SIG-M5 (cell line): ENCODE measurements around the gene SNAP25.

ENCODE experiments used
- DNase-seq: peaks from one replicate; lab custom pipeline; 2025; lab: John Stamatoyannopoulos, UW

SNAP25 gene

DNA sequence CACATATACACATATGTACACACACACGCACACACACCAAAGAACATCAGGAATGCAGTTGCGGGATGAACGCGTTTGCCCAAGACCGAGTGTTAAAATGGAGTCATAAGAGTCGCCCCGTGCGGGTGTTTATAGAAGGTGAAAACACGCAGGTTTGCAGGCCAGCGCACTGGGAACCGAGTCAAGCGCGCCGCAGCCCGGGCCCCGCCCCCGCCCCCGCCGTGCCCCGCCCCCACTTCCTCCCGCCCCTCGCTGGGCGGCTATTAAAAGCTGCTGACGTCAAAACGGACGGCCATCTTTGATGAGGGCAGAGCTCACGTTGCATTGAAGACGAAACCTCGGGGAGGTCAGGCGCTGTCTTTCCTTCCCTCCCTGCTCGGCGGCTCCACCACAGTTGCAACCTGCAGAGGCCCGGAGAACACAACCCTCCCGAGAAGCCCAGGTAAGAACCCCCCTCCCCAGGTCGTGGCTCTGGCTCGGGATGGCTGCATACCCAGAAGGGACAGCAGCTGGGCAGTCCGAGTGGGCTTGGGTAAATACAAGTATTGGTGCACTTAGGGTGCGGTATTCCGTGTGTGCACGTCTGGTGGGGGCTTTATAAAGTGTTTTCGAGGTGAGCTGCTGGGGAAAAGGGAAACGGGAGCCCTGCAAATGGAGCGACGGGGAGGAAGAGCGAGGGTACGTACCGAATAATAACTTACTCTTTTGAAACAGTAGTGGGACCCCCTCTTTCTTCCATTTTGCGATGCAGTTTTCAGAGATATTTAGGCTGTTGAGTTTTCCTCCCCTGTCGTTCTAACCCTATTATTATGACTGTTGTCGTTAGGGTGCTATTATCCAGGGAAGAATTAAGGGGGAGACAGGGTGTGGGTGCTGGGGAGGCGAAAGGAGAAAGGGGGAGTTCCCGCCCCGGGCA, at the start of gene SNAP25:
SNAP25 (plus strand) TSS at position 295 of the 916 bp plus-strand sequence. CDS start 56,662 bp downstream, outside the sequence.
- no peak for DNase-seq

DNA sequence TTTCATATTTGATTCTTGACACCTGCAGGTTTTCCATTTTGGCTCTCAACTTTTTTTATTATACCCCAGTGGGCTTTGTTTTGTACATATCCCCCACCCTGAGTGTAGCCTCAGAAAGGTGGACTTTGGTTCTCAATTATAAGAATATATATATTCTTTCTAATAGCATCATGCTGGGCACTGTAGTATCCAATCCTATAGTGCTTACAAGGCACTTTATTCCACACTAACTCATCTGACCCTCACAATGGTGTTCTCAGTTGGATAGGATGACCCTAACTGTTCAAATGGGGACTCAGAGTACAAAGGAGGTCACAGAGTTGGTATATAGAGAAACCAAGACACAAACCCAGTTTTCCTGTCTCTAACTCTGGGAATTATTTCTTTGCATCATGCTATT, 48.9 kb upstream of the SNAP25 start:
- no peak for DNase-seq

DNA sequence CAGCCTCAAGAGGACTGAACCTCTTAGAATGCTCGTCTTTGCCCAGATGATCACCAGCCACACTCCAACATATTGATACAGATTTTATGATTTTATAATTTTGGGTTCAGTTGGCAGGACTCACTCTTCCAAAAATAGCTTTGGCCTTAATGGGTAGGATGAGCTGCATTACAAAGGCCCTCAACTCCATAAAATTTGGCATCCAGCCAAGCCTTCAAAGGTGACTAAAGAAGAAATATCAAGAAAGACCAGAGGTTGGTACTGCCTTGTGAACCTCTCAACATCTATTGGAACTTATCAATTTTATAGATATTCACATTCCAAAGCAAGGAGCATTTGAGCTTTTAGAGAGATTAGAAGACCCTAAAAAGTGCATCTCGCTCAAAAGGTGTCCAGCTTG, 48.4 kb upstream of the SNAP25 start:
- no peak for DNase-seq

DNA sequence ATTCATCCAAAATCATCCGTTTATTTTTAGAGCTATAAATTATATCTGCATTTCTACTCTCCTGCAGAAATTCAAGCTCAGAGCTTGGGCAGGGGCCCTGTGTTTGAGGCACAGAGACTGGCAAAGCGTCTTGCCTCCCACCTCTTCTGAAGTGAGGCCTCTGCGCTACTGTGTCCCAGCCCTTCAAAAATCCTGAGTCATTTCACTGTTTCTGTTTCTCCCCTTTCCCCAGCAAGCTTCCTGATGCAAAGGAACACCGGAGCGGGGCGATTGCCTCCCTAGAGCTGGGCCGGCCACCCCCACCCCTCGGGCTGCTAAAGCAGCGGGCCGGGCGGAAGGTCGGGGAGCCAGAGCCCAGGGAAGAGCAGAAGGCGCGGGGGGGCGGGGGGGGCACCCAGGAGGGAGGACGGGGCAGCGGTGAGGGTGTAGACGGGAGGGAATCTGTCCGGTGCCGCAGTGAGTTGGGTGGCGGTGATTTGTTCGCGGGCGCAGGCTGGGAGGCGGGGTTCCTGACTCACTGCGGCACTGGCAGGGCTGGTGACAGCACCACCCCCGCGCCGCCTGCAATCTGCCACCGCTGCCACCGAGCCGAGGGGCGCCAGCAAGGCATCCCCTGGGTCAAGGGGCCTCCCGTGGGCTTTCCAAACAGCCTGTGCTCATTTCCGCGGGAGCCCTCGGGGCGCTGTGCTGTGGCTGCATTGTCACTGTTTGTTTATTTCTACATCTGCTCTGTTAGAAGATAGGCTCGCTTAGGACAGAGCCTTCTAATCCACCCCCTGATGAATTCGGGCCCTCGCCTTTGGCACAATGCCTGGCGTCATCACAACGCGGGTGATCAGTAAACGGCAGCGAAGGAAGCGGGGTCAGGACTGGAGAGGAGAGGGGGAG, 46.5 kb upstream of the SNAP25 start:
- DNase-seq, result no peak

DNA sequence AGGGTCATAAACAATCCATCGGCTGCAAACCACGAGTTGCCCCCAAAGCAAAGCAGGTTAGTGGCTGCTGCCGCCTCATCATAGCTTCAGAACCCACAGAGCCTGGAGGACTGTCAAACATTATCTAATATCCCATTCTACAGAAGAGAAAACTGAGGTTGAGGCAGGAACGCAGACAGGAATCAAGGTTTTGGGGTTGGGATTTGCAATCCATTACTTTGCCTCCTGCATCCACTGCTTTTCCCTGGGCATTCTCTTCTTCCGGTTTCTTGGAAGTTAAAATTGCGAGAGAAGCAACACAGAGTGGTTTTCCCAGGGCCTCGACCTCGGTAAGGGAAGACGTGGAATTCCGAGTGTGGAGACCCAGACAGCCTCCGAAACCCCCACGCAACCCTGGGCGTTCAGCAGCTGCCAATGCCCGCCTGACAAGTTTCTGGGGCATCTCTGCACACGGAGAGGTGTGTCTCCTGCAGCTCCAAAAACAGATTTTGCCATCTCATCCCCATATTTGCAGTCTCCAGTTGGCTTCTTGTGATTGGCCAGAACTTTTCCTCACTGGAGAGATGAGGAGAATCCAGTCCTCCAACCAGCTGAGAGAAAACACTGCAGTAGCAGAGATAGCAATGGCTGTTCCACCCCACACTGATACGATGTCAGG, 45.5 kb upstream of the SNAP25 start:
- no peak for DNase-seq

DNA sequence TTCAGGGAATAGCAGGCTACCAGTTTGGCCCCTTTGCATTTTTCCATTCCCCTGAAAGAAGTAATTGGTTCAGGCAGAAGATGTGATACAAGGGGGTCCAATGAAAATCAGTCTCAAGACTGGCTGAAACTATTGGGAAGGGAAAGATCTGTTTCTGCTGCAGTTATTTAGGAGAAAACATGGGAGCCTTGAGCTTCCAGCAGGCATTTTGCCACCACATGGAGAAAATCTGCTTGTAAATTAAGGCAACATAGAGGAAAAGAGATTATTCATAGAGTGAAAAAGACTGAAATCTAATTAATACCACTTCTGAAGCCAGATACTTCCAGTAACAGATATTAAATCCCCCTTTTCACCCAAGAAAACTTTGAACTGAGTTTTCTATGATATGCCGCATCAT, 44.2 kb upstream of the SNAP25 start:
- no peak for DNase-seq

DNA sequence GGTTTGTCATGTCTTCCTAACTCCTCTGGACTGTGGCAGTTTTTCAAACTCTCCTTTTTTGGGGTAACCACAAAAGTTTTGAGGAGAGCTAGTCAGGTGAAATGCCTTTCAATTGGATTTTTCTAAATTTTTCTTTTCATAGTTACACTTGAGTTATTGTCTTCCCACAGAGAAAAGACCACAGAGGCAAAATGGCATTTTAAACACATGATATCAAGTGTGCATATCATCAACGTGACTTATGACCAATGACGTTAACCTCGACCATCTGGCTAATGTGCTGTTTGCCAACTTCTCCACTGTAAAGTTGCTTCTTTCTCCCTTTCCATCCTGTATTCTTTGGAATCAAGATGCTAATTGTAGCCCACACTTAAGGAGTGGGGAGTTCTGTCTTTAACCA, 41.3 kb upstream of the SNAP25 start:
- no peak for DNase-seq

DNA sequence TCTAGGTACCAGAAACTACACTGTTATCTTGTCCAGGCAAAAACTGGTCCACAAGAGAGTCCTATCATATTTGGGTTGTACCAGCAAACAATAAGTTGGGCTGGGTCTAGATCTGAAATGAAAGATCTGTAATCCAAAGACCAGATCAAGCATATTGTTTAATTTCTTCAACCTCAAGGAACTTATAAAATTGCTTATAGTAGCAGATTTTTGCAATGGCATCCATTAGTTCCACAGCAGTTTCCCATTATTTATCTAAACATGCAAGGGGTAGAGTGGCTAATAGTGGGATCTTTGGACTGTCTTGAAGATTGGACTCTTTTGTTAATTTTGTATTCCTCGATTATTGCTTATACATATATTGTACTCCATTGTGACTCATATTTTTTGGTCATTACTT, 40.5 kb upstream of the SNAP25 start:
- DNase-seq, result no peak

DNA sequence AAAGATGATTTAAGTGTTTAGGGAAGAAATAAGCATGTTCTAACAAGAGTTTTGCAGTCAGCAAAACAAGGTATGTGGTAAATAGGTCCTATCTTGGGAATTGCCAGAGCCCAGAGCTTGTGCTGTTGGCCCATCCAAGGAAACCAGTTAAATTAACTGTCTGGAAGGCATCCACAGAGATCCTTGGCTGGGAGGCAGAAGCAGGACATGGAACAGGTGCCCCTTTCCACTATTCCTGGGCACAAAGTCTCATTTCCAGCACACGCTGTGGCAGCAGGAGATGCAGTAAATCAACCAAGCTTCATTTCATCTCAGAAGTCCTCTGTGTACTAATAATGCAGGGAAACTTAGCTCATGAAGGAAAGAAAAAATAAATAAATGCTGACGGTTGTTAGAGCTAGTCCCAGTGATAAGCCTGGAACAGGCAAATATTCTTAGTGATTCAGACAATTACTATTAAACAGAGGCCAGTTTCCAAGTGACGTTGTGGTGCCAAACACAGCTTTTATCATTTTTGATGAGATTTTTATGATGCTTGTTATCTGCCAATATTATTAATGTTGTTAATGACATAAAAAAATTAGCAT, 39.8 kb upstream of the SNAP25 start:
- DNase-seq, result no peak

DNA sequence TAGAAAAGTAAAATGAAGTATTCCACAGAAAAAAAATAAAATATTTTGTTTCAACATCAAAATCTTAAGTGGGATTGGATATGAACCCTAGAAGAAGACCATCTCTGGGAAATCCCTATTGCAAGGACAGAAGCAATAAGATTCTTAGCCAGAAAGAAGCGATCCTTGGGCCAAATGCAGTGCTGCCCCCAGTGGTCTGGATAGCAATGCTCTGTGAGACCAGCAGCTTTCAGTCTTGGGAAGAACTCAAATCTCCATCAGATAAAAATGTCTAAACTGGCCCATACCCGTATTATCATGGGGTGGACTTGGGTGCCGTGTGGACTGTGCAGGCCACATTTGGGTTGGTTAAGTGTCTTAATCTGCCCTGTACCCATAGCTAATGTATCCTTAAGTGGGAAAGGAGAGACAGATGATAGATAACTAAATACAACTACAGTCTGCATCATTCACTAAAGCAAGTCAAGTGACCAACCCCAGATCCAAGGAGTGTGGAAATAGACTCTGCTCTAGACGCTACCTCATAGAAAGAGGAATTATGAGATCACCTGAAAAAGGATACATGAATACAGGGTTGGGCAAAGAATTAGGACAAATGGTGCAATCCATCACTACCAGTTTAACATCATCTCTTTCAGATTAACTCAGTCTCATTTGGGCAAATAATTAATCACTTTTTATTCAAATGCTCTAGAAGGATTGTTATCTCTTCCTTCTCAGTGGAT, 38.9 kb upstream of the SNAP25 start:
- DNase-seq, result no peak

DNA sequence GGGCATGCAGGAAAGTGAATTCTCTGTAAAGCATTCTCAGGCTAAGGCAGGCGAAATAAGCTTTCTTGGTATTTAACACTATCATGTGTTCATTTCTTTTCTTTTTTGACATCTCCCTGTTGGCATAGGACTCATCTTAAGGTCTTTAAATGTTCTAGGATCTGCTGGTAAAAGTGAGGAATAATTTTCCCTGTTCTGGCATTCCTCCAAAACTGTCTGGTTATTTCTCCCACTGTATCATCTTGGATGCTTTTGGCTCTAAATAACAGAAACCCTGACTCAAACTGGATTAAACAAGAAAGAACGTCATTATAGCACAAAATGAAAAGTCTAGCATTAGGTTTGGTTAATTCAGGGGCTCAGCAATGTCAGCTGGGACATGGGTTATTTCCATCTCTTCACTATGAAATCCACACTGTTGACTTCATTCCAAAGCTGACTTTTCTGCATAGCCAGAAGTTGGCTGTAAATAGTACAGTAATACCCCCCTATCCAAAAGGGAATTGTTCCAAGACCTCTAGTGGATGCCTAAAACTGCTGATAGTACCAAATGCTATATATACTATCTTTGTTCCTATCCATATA, 37.9 kb upstream of the SNAP25 start:
- no peak for DNase-seq

DNA sequence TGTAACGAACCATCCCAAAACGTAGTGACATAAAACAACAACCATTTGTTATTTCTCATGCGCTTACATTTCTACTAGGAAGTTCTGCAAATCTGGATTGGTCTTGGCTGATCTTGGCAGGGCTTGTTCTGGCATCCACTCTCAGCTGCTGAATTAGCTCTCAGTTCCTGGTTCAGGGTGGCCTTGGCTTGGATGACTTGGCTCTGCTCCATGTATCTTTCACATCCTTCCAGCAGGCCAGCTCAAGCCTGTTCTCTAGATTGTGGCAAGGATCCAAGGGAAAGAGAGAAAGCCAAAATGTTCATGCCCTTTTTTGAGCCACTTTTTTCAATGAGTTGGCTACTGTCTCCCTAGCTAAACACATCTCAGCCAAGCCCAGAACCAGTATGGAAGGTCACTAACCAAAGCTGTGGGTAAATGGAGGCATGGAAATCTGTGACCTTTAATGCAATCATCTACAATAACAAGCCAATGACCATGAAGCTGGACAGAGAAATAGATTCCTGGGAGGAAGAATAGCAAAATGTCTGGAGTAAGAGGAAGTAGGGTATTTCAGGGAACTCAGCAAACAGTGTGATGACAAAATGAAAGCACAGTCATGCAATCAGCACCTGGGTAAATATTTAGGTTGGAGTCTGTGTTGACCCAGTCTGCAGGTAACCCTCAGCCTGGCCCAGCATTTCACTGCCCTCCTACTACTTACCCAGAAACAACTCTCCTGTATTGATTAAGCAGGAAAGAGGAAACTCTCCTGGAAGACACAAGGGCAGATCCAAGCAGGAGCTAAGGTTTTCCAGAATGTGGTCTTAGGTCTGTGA, 32.7 kb upstream of the SNAP25 start:
- no peak for DNase-seq

DNA sequence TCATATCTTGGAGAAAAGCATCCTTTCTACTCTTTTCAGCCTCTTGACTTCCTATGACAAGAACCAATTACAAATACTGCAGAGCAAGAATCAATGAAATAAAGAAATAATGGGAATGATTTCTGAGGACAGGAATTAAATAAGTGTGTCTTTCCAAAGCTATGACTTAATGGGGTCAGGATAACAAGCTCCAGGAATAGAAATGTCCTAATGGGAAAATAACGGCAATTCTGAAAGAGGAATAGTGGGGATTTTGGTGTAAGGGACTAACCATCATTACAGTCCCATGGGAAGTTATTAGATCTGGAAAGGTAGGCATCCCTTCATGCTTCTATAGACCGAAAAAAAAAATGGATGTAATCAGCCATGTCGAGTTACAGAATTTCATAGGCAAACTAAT, 28.2 kb upstream of the SNAP25 start:
- no peak for DNase-seq

DNA sequence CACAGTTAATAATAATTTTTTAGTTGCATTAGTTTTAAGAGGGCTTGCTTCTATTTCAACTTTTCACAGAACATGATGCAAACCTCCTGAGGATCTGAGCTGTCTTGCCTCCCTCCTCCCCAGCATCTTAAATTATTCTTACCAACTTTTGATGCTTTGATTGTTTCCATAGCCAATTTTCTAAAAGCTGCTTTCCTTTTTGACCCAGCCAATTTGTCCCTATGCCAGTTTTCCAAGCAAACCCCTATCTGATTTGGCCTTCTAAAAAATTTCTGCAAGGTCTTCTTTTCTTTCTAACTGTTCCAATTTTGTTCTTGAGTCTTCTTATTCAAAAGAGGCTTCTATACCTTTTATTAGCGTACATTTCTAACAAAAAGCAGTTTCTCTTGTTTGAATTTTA, 26.5 kb upstream of the SNAP25 start:
- no peak for DNase-seq

DNA sequence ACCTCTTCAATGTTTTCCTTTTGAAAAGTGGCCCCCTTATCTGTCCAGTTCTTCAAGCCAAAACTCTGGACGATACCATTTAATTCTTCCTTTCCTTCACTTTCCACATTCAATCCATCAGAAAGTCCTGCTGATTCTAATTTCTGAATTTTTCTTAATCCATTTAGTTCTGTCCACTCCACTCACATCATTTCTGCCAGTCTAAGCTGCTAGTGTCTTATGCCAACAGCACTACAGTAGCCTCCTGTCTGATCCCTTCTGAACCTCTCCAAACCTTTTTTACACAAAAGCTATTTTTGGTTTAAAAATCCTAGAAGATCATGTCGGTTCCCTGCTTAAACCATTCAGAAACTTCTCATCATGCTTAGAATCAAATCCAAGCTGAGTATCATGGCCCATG, 24.5 kb upstream of the SNAP25 start:
- DNase-seq, result no peak

DNA sequence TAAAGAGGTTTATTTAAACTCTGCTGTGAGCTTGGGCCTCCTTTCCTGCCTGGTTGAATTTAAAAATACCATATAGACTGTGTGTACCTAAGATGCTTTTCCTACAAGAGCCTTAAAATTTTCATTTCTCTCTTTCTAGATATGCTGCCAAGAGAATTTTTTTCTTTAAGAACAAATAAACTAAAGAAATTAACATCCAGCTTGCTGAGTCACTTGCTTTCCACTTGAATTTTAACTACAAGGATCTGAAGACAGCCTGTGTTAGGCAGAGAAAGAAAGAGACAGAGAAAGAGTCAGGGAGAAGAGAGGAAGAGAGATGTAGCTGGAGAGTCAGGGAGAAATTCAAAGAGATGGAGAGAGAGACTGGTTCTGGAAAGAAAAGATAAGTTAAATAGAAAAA, 18.3 kb upstream of the SNAP25 start:
- DNase-seq, result no peak

DNA sequence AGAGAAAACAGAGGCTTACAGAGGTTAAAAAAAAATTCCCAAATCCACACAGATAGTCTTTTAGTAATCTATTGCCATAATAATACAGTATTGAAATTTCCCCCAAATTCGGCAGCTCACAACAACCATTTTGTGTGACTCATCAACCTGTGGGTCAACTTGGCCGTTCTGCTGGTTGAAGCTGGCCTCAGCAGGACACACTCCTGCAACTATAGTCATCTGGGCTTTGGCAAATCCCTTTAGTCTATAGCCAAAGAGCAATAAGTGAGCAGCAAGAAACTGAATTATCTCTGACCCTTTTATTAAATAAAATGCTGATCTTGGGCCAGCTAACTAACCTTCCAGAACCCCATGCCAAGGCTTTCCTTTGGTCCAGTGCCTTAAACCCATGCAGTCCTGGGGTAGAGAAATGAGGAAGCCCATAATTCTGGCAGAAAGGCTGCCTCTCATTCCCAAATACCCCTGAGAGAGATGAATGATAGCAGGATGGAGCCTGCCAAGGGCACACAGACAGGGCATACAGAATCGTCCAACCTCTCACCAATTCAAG, 17.2 kb upstream of the SNAP25 start:
- DNase-seq, result no peak

DNA sequence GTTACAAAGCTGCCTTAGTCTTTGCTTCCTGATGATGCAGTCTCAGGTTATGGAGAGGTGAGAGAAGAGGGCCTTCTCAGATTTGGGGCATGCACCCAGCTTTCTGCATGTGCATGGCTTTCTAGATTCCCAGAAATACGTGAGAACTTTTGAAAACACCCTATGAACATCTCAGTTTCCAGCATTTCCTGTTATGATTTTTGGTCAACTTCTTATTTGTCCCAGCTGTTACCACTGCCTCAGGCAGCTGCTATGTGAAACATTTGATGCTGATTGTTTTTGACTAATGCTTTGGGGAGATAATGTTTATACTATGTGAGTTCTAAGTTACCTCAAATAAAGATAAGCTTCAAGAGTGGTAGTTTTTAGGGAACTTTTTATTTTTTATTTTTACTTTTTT, 9.5 kb upstream of the SNAP25 start:
- DNase-seq, result no peak

DNA sequence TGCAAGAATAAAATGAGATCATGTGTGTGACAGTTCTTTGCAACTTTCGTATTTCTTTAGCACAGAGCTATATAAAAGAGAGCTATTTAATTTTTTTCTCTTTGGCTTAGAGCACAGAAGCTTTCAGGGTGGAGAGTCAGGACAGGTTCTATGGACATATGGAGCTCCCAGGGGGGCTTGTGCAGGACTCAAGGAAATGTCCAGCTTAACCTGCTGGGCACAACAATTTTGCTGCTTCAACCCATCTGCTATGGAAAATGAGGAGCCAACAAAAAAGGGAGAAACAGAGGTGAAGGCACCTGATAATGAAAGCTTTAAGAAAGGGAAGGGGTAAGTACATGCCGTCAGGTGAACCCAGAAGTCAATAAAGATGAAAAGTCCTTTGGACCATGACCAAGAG, 5.1 kb upstream of the SNAP25 start:
- DNase-seq, result no peak
